HEK293 (cell line): ENCODE results near the gene SMAD2.

Source experiments
- BCL11B ChIP-seq: fragments of 450-650 bp; formaldehyde crosslinking; IDR thresholded peaks from 2 replicates; pipeline ENCODE4 v1.5.1; 2016; ENCODE audit warnings: low read depth, missing biosample characterization, missing genetic modification characterization
- EGR2 ChIP-seq: fragments of 450-650 bp; formaldehyde crosslinking; IDR thresholded peaks from 2 replicates; pipeline ENCODE4 v1.5.1; 2016; ENCODE audit warnings: low read depth, missing biosample characterization, missing genetic modification characterization
- GLIS2 ChIP-seq: fragments of 450-650 bp; formaldehyde crosslinking; IDR thresholded peaks from 2 replicates; pipeline ENCODE4 v1.5.1; 2016; ENCODE audit warnings: missing biosample characterization, missing genetic modification characterization
- KLF9 ChIP-seq: fragments of 450-650 bp; formaldehyde crosslinking; IDR thresholded peaks from 2 replicates; pipeline ENCODE4 v1.5.1; 2016; ENCODE audit warnings: missing biosample characterization, missing genetic modification characterization, low read depth
- SCRT1 ChIP-seq: fragments of 450-650 bp; formaldehyde crosslinking; IDR thresholded peaks from 2 replicates; pipeline ENCODE4 v1.5.1; 2016; ENCODE audit warnings: missing biosample characterization, missing genetic modification characterization, borderline replicate concordance
- SP2 ChIP-seq: fragments of 450-650 bp; formaldehyde crosslinking; IDR thresholded peaks from 2 replicates; pipeline ENCODE4 v1.5.1; 2016; ENCODE audit warnings: missing biosample characterization, missing genetic modification characterization
- ZBTB48 ChIP-seq: fragments of 450-650 bp; formaldehyde crosslinking; IDR thresholded peaks from 2 replicates; pipeline ENCODE4 v1.5.1; 2016; ENCODE audit warnings: missing biosample characterization, missing genetic modification characterization
- ZFHX2 ChIP-seq: fragments of 450-650 bp; formaldehyde crosslinking; conservative IDR thresholded peaks from 2 replicates; pipeline ENCODE4 v1.5.1; 2016; ENCODE audit warnings: missing biosample characterization, missing genetic modification characterization
- ZNF16 ChIP-seq: fragments of 450-650 bp; formaldehyde crosslinking; IDR thresholded peaks from 2 replicates; pipeline ENCODE4 v1.5.1; 2016; ENCODE audit warnings: low read depth, missing biosample characterization, missing genetic modification characterization
- ZNF169 ChIP-seq: fragments of 450-650 bp; formaldehyde crosslinking; IDR thresholded peaks from 2 replicates; pipeline ENCODE4 v1.5.1; 2016; ENCODE audit warnings: missing biosample characterization, missing genetic modification characterization
- ZNF175 ChIP-seq: fragments of 450-650 bp; formaldehyde crosslinking; IDR thresholded peaks from 2 replicates; pipeline ENCODE4 v1.5.1; 2016; ENCODE audit warnings: missing biosample characterization, missing genetic modification characterization
- ZNF239 ChIP-seq: fragments of 450-650 bp; formaldehyde crosslinking; IDR thresholded peaks from 2 replicates; pipeline ENCODE4 v1.5.1; 2016; ENCODE audit warnings: missing biosample characterization, missing genetic modification characterization
- ZNF292 ChIP-seq: fragments of 450-650 bp; formaldehyde crosslinking; IDR thresholded peaks from 2 replicates; pipeline ENCODE4 v1.5.1; 2016; ENCODE audit warnings: low read depth, missing biosample characterization, missing genetic modification characterization, borderline replicate concordance
- ZNF394 ChIP-seq: fragments of 450-650 bp; formaldehyde crosslinking; IDR thresholded peaks from 2 replicates; pipeline ENCODE4 v1.5.1; 2016; ENCODE audit warnings: missing biosample characterization, missing genetic modification characterization, mild to moderate bottlenecking, moderate library complexity, borderline replicate concordance
- ZNF510 ChIP-seq: fragments of 450-650 bp; formaldehyde crosslinking; IDR thresholded peaks from 2 replicates; pipeline ENCODE4 v1.5.1; 2018; ENCODE audit warnings: mild to moderate bottlenecking, missing genetic modification characterization, missing biosample characterization; ENCODE audit not compliant: insufficient replicate concordance
- ZNF530 ChIP-seq: fragments of 450-650 bp; formaldehyde crosslinking; IDR thresholded peaks from 2 replicates; pipeline ENCODE4 v1.5.1; 2016; ENCODE audit warnings: low read depth, missing biosample characterization, missing genetic modification characterization
- ZNF610 ChIP-seq: fragments of 450-650 bp; formaldehyde crosslinking; IDR thresholded peaks from 2 replicates; pipeline ENCODE4 v1.5.1; 2016; ENCODE audit warnings: missing biosample characterization, missing genetic modification characterization, borderline replicate concordance
- ZNF777 ChIP-seq: fragments of 450-650 bp; formaldehyde crosslinking; IDR thresholded peaks from 2 replicates; pipeline ENCODE4 v1.5.1; 2017; ENCODE audit warnings: missing biosample characterization, missing genetic modification characterization, borderline replicate concordance
- ZNF843 ChIP-seq: fragments of 450-650 bp; formaldehyde crosslinking; IDR thresholded peaks from 2 replicates; pipeline ENCODE4 v1.5.1; 2016; ENCODE audit warnings: missing biosample characterization, missing genetic modification characterization
- ZSCAN30 ChIP-seq: fragments of 450-650 bp; IDR thresholded peaks from 2 replicates; pipeline ENCODE4 v1.5.1; 2018; ENCODE audit warnings: missing biosample characterization, mild to moderate bottlenecking, missing genetic modification characterization, moderate library complexity
- TF ChIP-seq, protein P1 (sequence below): fragments of 450-650 bp; formaldehyde crosslinking; IDR thresholded peaks from 2 replicates; pipeline ENCODE4 v1.5.1; 2016; ENCODE audit warnings: missing biosample characterization, missing genetic modification characterization, low read depth
- TF ChIP-seq, protein P2 (sequence below): fragments of 450-650 bp; formaldehyde crosslinking; IDR thresholded peaks from 2 replicates; pipeline ENCODE4 v1.5.1; 2016; ENCODE audit warnings: missing biosample characterization, missing genetic modification characterization
- TF ChIP-seq, protein P3 (sequence below): fragments of 450-650 bp; formaldehyde crosslinking; IDR thresholded peaks from 2 replicates; pipeline ENCODE4 v1.5.1; 2016; ENCODE audit warnings: missing biosample characterization, missing genetic modification characterization
- TF ChIP-seq, protein P4 (sequence below): fragments of 450-650 bp; formaldehyde crosslinking; optimal IDR thresholded peaks from 2 replicates; pipeline ENCODE3; 2016; ENCODE audit warnings: missing biosample characterization, mild to moderate bottlenecking, missing genetic modification characterization
- TF ChIP-seq, protein P5 (sequence below): fragments of 450-650 bp; formaldehyde crosslinking; IDR thresholded peaks from 2 replicates; pipeline ENCODE4 v1.5.1; 2016; ENCODE audit warnings: missing biosample characterization, missing genetic modification characterization, borderline replicate concordance
- TF ChIP-seq, protein P6 (sequence below): sonication (generic); formaldehyde crosslinking; IDR thresholded peaks from 2 replicates; pipeline ENCODE4 v1.8.1; 2022; ENCODE audit warnings: mild to moderate bottlenecking, moderate library complexity, missing genetic modification reagents

Gene SMAD2

DNA sequence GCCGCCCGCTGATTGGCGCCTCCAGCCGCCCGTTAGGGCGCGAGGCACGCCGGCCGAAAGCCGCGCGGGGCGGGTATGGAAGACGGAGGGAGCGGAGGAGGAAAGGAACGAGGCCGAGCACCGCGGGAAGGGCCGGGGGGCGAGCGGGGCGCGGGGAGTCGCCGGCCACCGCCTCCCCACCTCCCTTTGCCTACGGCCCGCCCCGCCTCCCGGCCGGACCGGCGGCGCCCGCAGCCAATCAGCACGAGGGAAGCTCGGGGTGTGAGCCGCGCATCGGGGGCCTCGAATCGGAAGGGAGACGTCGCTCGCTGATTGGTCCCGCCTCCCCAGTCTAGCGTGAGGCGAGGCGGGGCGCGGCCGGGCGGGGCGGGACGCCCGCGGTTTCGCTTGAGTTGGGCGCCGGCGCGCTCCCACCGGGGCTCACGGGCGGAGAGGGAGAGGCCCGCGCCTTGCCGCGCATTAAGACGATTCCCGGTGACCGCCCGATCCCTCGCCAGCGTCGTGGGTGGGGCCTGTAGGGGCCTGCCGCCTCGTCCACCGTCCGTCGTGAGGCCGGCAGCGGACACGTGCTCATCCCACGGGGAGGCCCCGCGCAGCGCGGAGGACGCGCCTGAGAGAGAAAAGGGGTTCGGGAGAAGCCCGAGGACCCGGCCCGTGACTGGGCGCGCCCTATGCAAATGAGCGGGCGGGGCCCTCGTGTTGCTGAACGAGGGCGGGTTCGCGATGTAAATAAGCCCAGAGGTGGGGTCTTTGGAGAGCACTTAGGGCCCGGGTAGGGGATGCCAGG is 665 bp upstream of the SMAD2 start (continued):
- TF ChIP-seq, protein P1, sequence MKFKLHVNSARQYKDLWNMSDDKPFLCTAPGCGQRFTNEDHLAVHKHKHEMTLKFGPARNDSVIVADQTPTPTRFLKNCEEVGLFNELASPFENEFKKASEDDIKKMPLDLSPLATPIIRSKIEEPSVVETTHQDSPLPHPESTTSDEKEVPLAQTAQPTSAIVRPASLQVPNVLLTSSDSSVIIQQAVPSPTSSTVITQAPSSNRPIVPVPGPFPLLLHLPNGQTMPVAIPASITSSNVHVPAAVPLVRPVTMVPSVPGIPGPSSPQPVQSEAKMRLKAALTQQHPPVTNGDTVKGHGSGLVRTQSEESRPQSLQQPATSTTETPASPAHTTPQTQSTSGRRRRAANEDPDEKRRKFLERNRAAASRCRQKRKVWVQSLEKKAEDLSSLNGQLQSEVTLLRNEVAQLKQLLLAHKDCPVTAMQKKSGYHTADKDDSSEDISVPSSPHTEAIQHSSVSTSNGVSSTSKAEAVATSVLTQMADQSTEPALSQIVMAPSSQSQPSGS (tag by site-specific recombination): no peak
- TF ChIP-seq ZNF510 (tag by site-specific recombination): no peak
- no peak for TF ChIP-seq ZNF16 (tag by site-specific recombination)
- peak; percentile 86 for TF ChIP-seq GLIS2 (tag by site-specific recombination)
- TF ChIP-seq, protein P2, sequence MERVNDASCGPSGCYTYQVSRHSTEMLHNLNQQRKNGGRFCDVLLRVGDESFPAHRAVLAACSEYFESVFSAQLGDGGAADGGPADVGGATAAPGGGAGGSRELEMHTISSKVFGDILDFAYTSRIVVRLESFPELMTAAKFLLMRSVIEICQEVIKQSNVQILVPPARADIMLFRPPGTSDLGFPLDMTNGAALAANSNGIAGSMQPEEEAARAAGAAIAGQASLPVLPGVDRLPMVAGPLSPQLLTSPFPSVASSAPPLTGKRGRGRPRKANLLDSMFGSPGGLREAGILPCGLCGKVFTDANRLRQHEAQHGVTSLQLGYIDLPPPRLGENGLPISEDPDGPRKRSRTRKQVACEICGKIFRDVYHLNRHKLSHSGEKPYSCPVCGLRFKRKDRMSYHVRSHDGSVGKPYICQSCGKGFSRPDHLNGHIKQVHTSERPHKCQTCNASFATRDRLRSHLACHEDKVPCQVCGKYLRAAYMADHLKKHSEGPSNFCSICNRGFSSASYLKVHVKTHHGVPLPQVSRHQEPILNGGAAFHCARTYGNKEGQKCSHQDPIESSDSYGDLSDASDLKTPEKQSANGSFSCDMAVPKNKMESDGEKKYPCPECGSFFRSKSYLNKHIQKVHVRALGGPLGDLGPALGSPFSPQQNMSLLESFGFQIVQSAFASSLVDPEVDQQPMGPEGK (tag by site-specific recombination): peak; percentile 59
- TF ChIP-seq ZNF394 (tag by site-specific recombination): peak; percentile 28; the same call in 1 of the 2 replicates
- TF ChIP-seq ZFHX2: peak; percentile 77
- TF ChIP-seq ZNF169 (tag by site-specific recombination): no peak
- no peak for TF ChIP-seq ZNF175
- TF ChIP-seq ZNF530 (tag by site-specific recombination): no peak
- TF ChIP-seq SCRT1 (tag by site-specific recombination): no peak
- TF ChIP-seq ZNF239: peak; percentile 25; the same call in 1 of the 2 replicates
- TF ChIP-seq ZSCAN30 (tag by site-specific recombination): peak; percentile 89
- TF ChIP-seq ZBTB48 (tag by site-specific recombination): 0 out of 2 replicates have a peak, but pooled peaks have one; percentile 45
- peak; percentile 92 for TF ChIP-seq ZNF777
- TF ChIP-seq KLF9 (tag by site-specific recombination): peak; percentile 79
- TF ChIP-seq, protein P3, sequence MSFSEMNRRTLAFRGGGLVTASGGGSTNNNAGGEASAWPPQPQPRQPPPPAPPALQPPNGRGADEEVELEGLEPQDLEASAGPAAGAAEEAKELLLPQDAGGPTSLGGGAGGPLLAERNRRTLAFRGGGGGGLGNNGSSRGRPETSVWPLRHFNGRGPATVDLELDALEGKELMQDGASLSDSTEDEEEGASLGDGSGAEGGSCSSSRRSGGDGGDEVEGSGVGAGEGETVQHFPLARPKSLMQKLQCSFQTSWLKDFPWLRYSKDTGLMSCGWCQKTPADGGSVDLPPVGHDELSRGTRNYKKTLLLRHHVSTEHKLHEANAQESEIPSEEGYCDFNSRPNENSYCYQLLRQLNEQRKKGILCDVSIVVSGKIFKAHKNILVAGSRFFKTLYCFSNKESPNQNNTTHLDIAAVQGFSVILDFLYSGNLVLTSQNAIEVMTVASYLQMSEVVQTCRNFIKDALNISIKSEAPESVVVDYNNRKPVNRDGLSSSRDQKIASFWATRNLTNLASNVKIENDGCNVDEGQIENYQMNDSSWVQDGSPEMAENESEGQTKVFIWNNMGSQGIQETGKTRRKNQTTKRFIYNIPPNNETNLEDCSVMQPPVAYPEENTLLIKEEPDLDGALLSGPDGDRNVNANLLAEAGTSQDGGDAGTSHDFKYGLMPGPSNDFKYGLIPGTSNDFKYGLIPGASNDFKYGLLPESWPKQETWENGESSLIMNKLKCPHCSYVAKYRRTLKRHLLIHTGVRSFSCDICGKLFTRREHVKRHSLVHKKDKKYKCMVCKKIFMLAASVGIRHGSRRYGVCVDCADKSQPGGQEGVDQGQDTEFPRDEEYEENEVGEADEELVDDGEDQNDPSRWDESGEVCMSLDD (tag by site-specific recombination): peak; percentile 87
- TF ChIP-seq SP2 (tag by site-specific recombination): peak; percentile 73
- TF ChIP-seq, protein P4, sequence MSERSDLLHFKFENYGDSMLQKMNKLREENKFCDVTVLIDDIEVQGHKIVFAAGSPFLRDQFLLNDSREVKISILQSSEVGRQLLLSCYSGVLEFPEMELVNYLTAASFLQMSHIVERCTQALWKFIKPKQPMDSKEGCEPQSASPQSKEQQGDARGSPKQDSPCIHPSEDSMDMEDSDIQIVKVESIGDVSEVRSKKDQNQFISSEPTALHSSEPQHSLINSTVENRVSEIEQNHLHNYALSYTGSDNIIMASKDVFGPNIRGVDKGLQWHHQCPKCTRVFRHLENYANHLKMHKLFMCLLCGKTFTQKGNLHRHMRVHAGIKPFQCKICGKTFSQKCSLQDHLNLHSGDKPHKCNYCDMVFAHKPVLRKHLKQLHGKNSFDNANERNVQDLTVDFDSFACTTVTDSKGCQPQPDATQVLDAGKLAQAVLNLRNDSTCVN (tag by site-specific recombination): peak; percentile 89
- 0 out of 2 replicates have a peak, but pooled peaks have one; percentile 45 for TF ChIP-seq ZNF610 (tag by site-specific recombination)
- TF ChIP-seq EGR2 (tag by site-specific recombination): peak; percentile 34; the same call in 1 of the 2 replicates
- TF ChIP-seq, protein P5, sequence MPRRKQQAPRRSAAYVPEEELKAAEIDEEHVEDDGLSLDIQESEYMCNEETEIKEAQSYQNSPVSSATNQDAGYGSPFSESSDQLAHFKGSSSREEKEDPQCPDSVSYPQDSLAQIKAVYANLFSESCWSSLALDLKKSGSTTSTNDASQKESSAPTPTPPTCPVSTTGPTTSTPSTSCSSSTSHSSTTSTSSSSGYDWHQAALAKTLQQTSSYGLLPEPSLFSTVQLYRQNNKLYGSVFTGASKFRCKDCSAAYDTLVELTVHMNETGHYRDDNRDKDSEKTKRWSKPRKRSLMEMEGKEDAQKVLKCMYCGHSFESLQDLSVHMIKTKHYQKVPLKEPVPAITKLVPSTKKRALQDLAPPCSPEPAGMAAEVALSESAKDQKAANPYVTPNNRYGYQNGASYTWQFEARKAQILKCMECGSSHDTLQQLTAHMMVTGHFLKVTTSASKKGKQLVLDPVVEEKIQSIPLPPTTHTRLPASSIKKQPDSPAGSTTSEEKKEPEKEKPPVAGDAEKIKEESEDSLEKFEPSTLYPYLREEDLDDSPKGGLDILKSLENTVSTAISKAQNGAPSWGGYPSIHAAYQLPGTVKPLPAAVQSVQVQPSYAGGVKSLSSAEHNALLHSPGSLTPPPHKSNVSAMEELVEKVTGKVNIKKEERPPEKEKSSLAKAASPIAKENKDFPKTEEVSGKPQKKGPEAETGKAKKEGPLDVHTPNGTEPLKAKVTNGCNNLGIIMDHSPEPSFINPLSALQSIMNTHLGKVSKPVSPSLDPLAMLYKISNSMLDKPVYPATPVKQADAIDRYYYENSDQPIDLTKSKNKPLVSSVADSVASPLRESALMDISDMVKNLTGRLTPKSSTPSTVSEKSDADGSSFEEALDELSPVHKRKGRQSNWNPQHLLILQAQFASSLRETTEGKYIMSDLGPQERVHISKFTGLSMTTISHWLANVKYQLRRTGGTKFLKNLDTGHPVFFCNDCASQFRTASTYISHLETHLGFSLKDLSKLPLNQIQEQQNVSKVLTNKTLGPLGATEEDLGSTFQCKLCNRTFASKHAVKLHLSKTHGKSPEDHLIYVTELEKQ (tag by site-specific recombination): peak; percentile 37; the same call in 1 of the 2 replicates
- no peak for TF ChIP-seq ZNF292
- no peak for TF ChIP-seq BCL11B (tag by site-specific recombination)
- peak; percentile 34; the same call in 1 of the 2 replicates for TF ChIP-seq ZNF843
- TF ChIP-seq, protein P6, sequence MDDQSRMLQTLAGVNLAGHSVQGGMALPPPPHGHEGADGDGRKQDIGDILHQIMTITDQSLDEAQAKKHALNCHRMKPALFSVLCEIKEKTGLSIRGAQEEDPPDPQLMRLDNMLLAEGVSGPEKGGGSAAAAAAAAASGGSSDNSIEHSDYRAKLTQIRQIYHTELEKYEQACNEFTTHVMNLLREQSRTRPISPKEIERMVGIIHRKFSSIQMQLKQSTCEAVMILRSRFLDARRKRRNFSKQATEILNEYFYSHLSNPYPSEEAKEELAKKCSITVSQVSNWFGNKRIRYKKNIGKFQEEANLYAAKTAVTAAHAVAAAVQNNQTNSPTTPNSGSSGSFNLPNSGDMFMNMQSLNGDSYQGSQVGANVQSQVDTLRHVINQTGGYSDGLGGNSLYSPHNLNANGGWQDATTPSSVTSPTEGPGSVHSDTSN (CRISPR knock-in tag): peak; percentile 51
